SK-MEL-5 (cell line): Measurements from ENCODE around the gene C3orf38. TPM values are rescaled to one million over a fixed set of nuclear protein-coding genes. Genes with fewer than 3 reads are reported as not detected.
"Not testable (repeated sequence)": the region's sequence is repeated elsewhere in the genome, so short reads cannot be mapped to it uniquely, and the experiment has no call there.

Experiments
- DNase-seq: peaks from one replicate; pipeline ENCODE4 v3.0.0-alpha.2; 2016; ENCODE audit warnings: low read depth, low spot score
- in situ Hi-C: cut with HindIII; loops from 2 replicates; pipeline ENCODE4 v1.10.0; 2016; ENCODE audit warnings: low sequenced_read_pairs, high pct_unique_total_duplicates, low pct_unique_long_range_greater_than_20kb
- polyA plus RNA-seq, 2 experiments: library from polyadenylated mRNA; depleted of rRNA; stranded (reverse); fragments of >200 nt; gene quantifications; 2 replicates each; pipeline ENCODE4 v1.2.3, GENCODE V29; 2015
- total RNA-seq: library from RNA; depleted of rRNA; stranded (reverse); fragments of >200 nt; shearing (Covaris generic); gene quantifications from 2 replicates; pipeline ENCODE4 v1.2.3, GENCODE V29; 2014; rRNA removed

The C3orf38 gene
- 23.9 and 24.4 TPM in 2 replicates for total RNA-seq
- 11.1 and 11.4 TPM in 2 replicates for polyA plus RNA-seq (2015; cell fraction: cytosol; rRNA removed)
- polyA plus RNA-seq (2015; cell fraction: nucleus; rRNA removed) = 8.8 and 9.7 TPM in 2 replicates

- in situ Hi-C loops = no loop called here
Observed at GRCh38 chr3:88149509-88150362, at the start of gene C3orf38. C3orf38 (plus strand) TSS chr3:88149959; CDS start chr3:88150053, 94 bp downstream.

GRCh38 chr3:88101142-88101541 is 48.6 kb upstream of the C3orf38 start:
- in situ Hi-C loops = no loop called here
- DNase-seq = no peak

More at GRCh38 chr3:88149509-88150362, at the start of gene C3orf38:
- peak; percentile 93 for DNase-seq

- in situ Hi-C loops = no loop called here
- DNase-seq = no peak
Observed at GRCh38 chr3:88105325-88105724, 44.4 kb upstream of the C3orf38 start.

- no peak for DNase-seq
- in situ Hi-C loops = no loop called here
Observed at GRCh38 chr3:88112289-88112688, 37.5 kb upstream of the C3orf38 start.

- DNase-seq = peak; percentile 86
- in situ Hi-C loops = no loop called here
Observed at GRCh38 chr3:88113311-88114162, 36.2 kb upstream of the C3orf38 start.

GRCh38 chr3:88114878-88115549 is 34.7 kb upstream of the C3orf38 start:
- in situ Hi-C loops = no loop called here

GRCh38 chr3:88117683-88118082 is 32.1 kb upstream of the C3orf38 start:
- no peak for DNase-seq
- in situ Hi-C loops = no loop called here

More at GRCh38 chr3:88114878-88115549, 34.7 kb upstream of the C3orf38 start:
- DNase-seq = no peak

GRCh38 chr3:88118603-88119002 is 31.2 kb upstream of the C3orf38 start:
- in situ Hi-C loops = not testable (repeated sequence)

GRCh38 chr3:88123526-88123925 is 26.2 kb upstream of the C3orf38 start:
- DNase-seq = no peak
- in situ Hi-C loops = no loop called here

More at GRCh38 chr3:88118603-88119002, 31.2 kb upstream of the C3orf38 start:
- not testable (repeated sequence) for DNase-seq

GRCh38 chr3:88131695-88132094 is 18.1 kb upstream of the C3orf38 start:
- in situ Hi-C loops = no loop called here
- DNase-seq = no peak

- in situ Hi-C loops = no loop called here
- no peak for DNase-seq
Observed at GRCh38 chr3:88132894-88133293, 16.9 kb upstream of the C3orf38 start.

- in situ Hi-C loops = no loop called here
- DNase-seq = no peak
Observed at GRCh38 chr3:88133711-88134263, 16.0 kb upstream of the C3orf38 start.

GRCh38 chr3:88137836-88138235 is 11.9 kb upstream of the C3orf38 start:
- in situ Hi-C loops = no loop called here
- DNase-seq = no peak

GRCh38 chr3:88141458-88142083 is 8.2 kb upstream of the C3orf38 start:
- in situ Hi-C loops = no loop called here
- no peak for DNase-seq

GRCh38 chr3:88142094-88142624 is 7.6 kb upstream of the C3orf38 start:
- no peak for DNase-seq
- in situ Hi-C loops = no loop called here

GRCh38 chr3:88147261-88147660 is 2.5 kb upstream of the C3orf38 start:
- in situ Hi-C loops = no loop called here

GRCh38 chr3:88148651-88149050 is 1.1 kb upstream of the C3orf38 start:
- DNase-seq = no peak
- in situ Hi-C loops = no loop called here

More at GRCh38 chr3:88147261-88147660, 2.5 kb upstream of the C3orf38 start:
- no peak for DNase-seq
